GM19455 (cell line): ENCODE data around the gene ZNF565.
A peak's percentile ranks its signal among the peaks of the same experiment; 100 is the strongest.
"Not testable (repeated sequence)": the region's sequence is repeated elsewhere in the genome, so short reads cannot be mapped to it uniquely, and the experiment has no call there.

Experiments used
- ATAC-seq: cut with Tn5 transposase; IDR thresholded peaks from one replicate; pipeline ENCODE4 v1.9.1; 2021; ENCODE audit not compliant: unreplicated experiment

ZNF565 gene

GRCh38 chr19:36214386-36215275 lies at the start of gene ZNF565, which contains the start of gene ZNF146:
Gene ZNF565 (minus strand): TSS chr19:36214665. CDS start chr19:36201985, 12,680 bp downstream.
Gene ZNF146 (plus strand): TSS chr19:36215106. CDS start chr19:36236441, 21,335 bp downstream.
- ATAC-seq, result peak; percentile 81

- ATAC-seq, result no peak
These were observed 44.7 kb upstream of the ZNF565 start for GRCh38 chr19:36259211-36259610.

GRCh38 chr19:36258028-36258875 lies 43.8 kb upstream of the ZNF565 start:
- ATAC-seq, result no peak

GRCh38 chr19:36257520-36257876 lies 43.0 kb upstream of the ZNF565 start:
- ATAC-seq, result no peak

DNA sequence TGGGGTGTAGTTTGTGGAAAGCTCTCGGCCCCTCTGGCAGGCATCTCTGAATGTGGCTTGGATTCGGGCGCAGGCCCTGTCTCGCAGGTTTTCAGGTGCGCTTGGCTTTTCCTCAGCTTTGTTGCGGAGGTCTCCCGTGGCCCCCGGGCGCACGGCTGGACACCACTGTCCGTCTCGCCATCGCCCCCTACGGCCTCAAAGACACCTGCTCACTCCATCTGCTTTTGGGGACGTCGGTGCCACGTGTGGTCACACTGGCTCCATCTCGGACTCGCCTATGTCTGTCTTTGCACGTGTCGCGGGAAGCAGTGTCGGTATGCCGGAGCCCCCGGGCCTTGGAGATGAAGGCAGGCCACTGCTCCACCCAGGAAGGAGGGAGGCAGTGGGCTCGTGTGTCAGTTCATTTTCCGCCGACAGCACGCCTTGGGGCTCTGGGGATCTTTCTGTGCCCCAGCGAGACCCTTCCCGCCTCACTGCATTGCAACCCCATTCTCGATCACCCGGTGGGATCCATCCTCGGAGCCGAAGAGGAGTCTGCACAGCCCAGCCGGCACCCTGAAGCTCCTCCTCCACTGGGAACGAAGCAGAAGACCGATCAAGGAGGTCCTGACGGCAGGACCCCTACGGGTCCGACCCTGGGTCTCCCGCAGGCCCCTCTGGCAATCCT lies 42.5 kb upstream of the ZNF565 start:
- ATAC-seq, result no peak

GRCh38 chr19:36256064-36256463 lies 41.6 kb upstream of the ZNF565 start:
- ATAC-seq, result no peak

DNA sequence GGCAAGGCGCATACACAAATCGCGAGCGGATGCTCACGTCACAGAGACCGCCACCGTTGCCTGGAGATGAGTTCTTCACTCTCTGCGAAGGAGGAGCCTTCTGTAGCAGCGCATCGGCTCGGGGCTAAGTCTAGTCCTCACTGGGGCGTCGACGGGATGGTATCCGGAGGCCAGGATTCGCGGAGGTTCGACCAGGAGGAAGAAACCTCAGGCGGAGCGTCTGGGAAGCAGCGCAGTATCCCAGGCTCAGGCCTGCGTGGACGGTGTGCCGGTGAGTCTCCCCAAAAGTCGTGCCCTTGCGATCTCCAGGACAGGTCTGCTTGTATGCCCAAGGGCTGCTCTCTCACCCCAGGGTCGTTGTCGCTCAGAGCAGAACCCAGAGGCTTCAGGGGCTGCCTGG lies 40.9 kb upstream of the ZNF565 start:
- no peak for ATAC-seq

DNA sequence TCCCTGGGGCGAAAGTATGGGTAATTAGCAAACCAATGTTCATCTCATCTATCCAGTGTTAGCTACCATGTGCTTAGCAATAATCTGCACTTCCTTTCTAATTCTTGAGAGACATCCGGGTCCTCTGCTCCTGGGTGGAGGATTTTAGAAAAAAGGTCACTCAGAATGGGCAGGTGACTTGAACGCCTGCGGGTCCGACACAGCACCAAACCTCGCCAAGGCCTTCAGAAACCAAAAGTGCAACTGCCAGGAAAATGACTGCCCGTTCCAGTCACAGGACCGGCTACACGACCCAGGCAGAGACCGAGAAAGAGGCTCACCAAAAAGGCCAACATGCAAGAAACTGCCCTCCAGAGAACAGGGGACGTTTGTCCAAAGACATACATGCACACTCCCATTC lies 40.4 kb upstream of the ZNF565 start:
- no peak for ATAC-seq

- no peak for ATAC-seq
These were observed 37.6 kb upstream of the ZNF565 start for GRCh38 chr19:36252047-36252446.

DNA sequence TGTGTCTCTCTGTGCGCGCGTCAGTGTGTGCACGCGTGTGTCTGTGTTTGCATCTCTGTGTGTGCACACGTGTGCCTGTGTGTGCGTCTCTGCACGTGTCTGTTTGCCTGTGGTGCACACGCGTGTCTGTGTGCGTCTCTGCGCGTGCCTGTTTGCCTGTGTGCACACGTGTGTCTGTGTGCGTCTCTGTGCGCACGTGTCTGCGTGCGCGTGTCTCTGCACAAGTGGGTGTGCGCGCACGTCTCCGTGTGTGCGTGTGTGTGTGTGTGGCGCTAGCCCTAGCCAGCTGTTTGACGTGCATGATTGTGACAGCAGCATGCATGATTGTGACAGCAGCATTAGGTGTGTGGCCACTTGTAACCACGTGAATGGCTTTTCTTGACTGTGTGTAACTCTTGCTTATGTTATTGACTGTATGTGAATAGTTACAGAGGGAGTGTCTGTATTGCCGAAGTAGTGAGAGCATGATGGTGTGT lies 31.6 kb upstream of the ZNF565 start:
- ATAC-seq, result no peak

- no peak for ATAC-seq
These were observed 30.9 kb upstream of the ZNF565 start for GRCh38 chr19:36245210-36246005.

DNA sequence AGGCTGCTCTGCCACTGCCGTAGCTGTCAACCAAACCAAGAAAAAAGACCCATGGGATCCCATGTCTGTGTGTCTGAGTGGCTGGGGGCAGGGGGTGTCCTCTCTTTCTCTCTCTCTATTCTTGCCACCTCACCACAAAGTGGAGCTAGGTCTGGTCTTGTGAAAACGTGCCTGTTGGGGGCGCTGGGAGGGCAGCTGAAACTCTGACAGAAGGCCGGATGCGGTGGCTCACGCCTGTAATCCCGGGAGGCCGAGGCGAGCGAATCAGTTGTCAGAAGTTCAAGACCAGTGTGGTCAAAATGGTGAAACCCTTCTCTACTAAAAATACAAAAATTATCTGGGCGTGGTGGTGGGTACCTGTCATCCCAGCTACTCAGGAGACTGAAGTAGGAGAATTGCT lies 29.6 kb upstream of the ZNF565 start:
- no peak for ATAC-seq

DNA sequence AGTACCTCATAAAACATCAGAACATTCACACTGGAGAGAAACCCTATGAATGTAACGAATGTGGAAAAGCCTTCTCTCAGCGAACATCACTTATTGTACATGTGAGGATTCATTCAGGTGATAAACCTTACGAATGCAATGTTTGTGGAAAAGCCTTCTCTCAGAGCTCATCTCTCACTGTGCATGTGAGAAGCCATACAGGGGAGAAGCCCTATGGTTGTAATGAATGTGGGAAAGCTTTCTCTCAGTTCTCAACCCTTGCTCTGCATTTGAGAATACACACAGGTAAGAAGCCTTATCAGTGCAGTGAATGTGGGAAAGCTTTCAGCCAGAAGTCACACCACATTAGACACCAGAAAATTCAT lies 22.5 kb upstream of the ZNF565 start:
- ATAC-seq, result no peak

DNA sequence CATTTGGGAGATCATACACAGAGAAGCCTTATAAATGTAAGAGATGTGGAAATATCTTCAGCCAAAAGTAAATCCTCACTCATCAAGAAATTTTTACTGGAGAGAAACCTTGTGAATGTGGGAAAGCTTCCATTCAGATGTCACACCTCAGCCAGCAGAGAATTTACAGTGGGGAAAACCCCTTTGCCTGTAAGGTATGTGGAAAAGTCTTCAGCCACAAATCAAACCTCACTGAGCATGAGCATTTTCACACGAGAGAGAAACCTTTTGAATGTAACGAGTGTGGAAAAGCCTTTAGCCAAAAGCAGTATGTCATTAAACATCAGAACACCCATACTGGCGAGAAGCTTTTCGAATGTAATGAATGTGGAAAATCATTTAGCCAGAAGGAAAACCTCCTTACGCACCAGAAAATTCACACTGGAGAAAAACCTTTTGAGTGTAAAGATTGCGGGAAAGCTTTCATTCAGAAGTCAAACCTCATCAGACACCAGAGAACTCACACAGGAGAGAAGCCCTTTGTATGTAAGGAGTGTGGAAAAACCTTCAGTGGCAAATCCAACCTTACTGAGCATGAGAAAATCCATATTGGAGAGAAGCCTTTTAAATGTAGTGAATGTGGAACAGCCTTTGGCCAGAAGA lies 22.0 kb upstream of the ZNF565 start:
- ATAC-seq, result no peak

DNA sequence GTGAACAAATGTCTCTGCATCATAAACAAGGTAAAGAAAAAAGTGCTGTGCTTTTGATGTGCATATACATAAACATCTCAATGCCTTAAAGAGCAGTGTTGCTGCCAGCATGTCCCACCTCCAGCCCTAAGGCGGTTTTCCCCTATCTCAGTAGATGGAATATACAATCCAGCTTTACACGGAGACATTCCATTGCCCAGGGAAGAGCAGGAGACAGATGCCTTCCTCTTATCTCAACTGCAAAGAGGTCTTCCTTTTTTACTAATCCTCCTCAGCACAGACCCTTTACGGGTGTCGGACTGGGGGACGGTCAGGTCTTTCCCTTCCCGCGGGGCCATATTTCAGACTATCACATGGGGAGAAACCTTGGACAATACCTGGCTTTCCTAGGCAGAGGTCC lies 19.2 kb upstream of the ZNF565 start:
- not testable (repeated sequence) for ATAC-seq

- no peak for ATAC-seq
These were observed 10.9 kb upstream of the ZNF565 start for GRCh38 chr19:36225219-36225892.

- no peak for ATAC-seq
These were observed 8.0 kb upstream of the ZNF565 start for GRCh38 chr19:36222503-36222902.

DNA sequence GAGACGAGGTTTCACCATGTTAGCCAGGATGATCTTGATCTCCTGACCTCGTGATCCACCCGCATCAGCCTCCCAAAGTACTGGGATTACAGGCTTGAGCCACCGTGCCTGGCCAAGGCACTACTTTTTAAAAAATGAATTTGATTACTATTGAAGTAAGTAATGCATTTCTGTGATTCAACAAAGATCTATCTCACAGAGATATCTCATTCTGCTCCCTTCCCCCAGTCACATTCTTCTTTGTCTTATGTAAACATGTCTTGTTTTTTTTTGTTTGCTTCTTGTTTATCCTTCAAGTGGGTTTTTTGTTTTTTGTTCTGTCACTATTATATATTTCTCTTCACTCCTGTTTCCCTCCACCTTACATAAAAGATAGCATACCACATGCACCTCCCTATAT lies 7.0 kb upstream of the ZNF565 start:
- no peak for ATAC-seq
